SK-N-SH (cell line): Measurements from ENCODE around the gene CATSPER3. TPM values are rescaled to one million over a fixed set of nuclear protein-coding genes. Genes with fewer than 3 reads are reported as not detected.

Source experiments
- CTCF ChIA-PET: fragments of 300-600, 350-600 bp; formaldehyde crosslinking; extraction: SDS; loops from one replicate; lab custom pipeline; 2021; lab: Yijun Ruan, JAX
- POLR2A ChIA-PET: fragments of 350-600 bp; sonication (Branson Sonifier 250); formaldehyde crosslinking; extraction: SDS; loops from one replicate; lab custom pipeline; 2020; ENCODE audit warnings: antibody characterized with exemption, inconsistent platforms; lab: Yijun Ruan, JAX
- DNase-seq: peaks from one replicate; pipeline ENCODE4 v3.0.0; 2012
- H2AFZ ChIP-seq: fragments of 200-600 bp; sonication (generic); 2 replicates; pipeline ENCODE4 v1.8.1; 2016; ENCODE audit warnings: antibody characterized with exemption, mild to moderate bottlenecking, low read depth
- H3F3A ChIP-seq: fragments of 200-600 bp; sonication (generic); replicated peaks from 2 replicates; pipeline ENCODE3; 2016; ENCODE audit warnings: antibody characterized with exemption, mild to moderate bottlenecking; ENCODE audit not compliant: insufficient read depth
- H3K27ac ChIP-seq, 2 experiments: fragments of 200-500 bp in 1 of 2; fragments of 200-600 bp in 1 of 2; sonication (Bioruptor generic) in 1 of 2; sonication (generic), shearing (Covaris generic) in 1 of 2; 2 replicates each; pipeline versions ENCODE4 v1.5.1 to v1.6.1; 2014 to 2016; ENCODE audit warnings: low read depth in 2 of 2, inconsistent platforms in 1 of 2, low read length in 1 of 2, mild to moderate bottlenecking in 1 of 2, mixed read lengths in 1 of 2
- H3K27me3 ChIP-seq: fragments of 200-600 bp; sonication (generic), shearing (Covaris generic); 2 replicates; pipeline ENCODE4 v1.6.1; 2016; ENCODE audit warnings: mixed run types; ENCODE audit not compliant: insufficient read depth
- H3K36me3 ChIP-seq, 2 experiments: fragments of 200-500 bp in 1 of 2; fragments of 200-600 bp in 1 of 2; sonication (Bioruptor generic) in 1 of 2; sonication (generic) in 1 of 2; replicated peaks in 1 of 2; 2 replicates each; pipeline versions ENCODE3 to v1.5.1; 2014 to 2016; ENCODE audit warnings: low read length in 1 of 2, mild to moderate bottlenecking in 1 of 2; ENCODE audit not compliant: insufficient read depth in 2 of 2, control insufficient read depth in 1 of 2
- H3K4me1 ChIP-seq, 2 experiments: fragments of 200-500 bp in 1 of 2; fragments of 200-600 bp in 1 of 2; sonication (Bioruptor generic) in 1 of 2; sonication (generic), shearing (Covaris generic) in 1 of 2; 2 replicates each; pipeline versions ENCODE4 v1.5.1 to v1.6.1; 2014 to 2016; ENCODE audit warnings: low read depth in 1 of 2, low read length in 1 of 2, mixed run types in 1 of 2; ENCODE audit not compliant: insufficient read depth in 2 of 2, control insufficient read depth in 1 of 2
- H3K4me2 ChIP-seq: fragments of 200-600 bp; sonication (generic), shearing (Covaris generic); 2 replicates; pipeline ENCODE4 v1.6.1; 2017; ENCODE audit warnings: mixed run types
- H3K4me3 ChIP-seq, 2 experiments: fragments of 200-500 bp in 1 of 2; fragments of 200-600 bp in 1 of 2; sonication (Bioruptor generic) in 1 of 2; sonication (generic), shearing (Covaris generic) in 1 of 2; 2 replicates each; pipeline versions ENCODE4 v1.5.1 to v1.8.1; 2014 to 2016; ENCODE audit warnings: low read depth in 2 of 2, inconsistent platforms in 1 of 2, low read length in 1 of 2, mild to moderate bottlenecking in 1 of 2, mixed read lengths in 1 of 2, moderate library complexity in 1 of 2
- H3K79me2 ChIP-seq: fragments of 200-600 bp; sonication (generic); 2 replicates; pipeline ENCODE4 v1.8.1; 2017; ENCODE audit warnings: mild to moderate bottlenecking; ENCODE audit not compliant: insufficient read depth
- H3K9ac ChIP-seq: fragments of 200-600 bp; sonication (generic); 2 replicates; pipeline ENCODE4 v1.6.1; 2017; ENCODE audit warnings: mixed run types
- H3K9me2 ChIP-seq: fragments of 200-600 bp; sonication (generic); 2 replicates; pipeline ENCODE4 v1.6.1; 2017; ENCODE audit warnings: mixed run types
- H3K9me3 ChIP-seq: fragments of 200-600 bp; sonication (generic); 2 replicates; pipeline ENCODE4 v1.6.1; 2017; ENCODE audit warnings: mixed run types, mild to moderate bottlenecking, moderate library complexity
- H4K20me1 ChIP-seq: fragments of 200-600 bp; sonication (generic); 2 replicates; pipeline ENCODE4 v1.6.1; 2017; ENCODE audit warnings: mild to moderate bottlenecking, mixed run types; ENCODE audit not compliant: insufficient read depth
- EZH2phosphoT487 ChIP-seq: fragments of 200-600 bp; sonication (generic); IDR thresholded peaks from 2 replicates; pipeline ENCODE4 v1.6.1; 2017; ENCODE audit warnings: low read depth, mixed run types, mild to moderate bottlenecking, antibody characterized with exemption, moderate library complexity, borderline replicate concordance
- FOSL2 ChIP-seq: IDR thresholded peaks from 2 replicates; pipeline ENCODE4 v1.4.0; 2012; ENCODE audit warnings: low read depth, mild to moderate bottlenecking, moderate library complexity, borderline replicate concordance
- FOXM1 ChIP-seq: IDR thresholded peaks from 2 replicates; pipeline ENCODE4 v1.4.0; 2012; ENCODE audit warnings: low read depth, mild to moderate bottlenecking
- JUND ChIP-seq: IDR thresholded peaks from 2 replicates; pipeline ENCODE4 v1.4.0; 2012
- MXI1 ChIP-seq: IDR thresholded peaks from 2 replicates; pipeline ENCODE4 v1.6.1; 2012; ENCODE audit warnings: mild to moderate bottlenecking, low read depth, low read length, improper control_type of control experiment
- NFIC ChIP-seq: IDR thresholded peaks from 2 replicates; pipeline ENCODE4 v1.4.0; 2012; ENCODE audit warnings: borderline replicate concordance
- NRF1 ChIP-seq: IDR thresholded peaks from 2 replicates; pipeline ENCODE4 v1.6.1; 2012; ENCODE audit warnings: low read depth, mild to moderate bottlenecking, low read length
- RCOR1 ChIP-seq: fragments of 150-350 bp; IDR thresholded peaks from 2 replicates; pipeline ENCODE4 v1.6.1; 2017; ENCODE audit warnings: antibody characterized with exemption, low read length
- SIN3A ChIP-seq: IDR thresholded peaks from 2 replicates; pipeline ENCODE4 v1.6.1; 2012; ENCODE audit warnings: low read depth, mild to moderate bottlenecking, low read length, moderate library complexity, borderline replicate concordance
- SMC3 ChIP-seq: IDR thresholded peaks from 2 replicates; pipeline ENCODE4 v1.6.1; 2012; ENCODE audit warnings: low read depth, low read length, improper control_type of control experiment
- TEAD4 ChIP-seq: IDR thresholded peaks from 2 replicates; pipeline ENCODE4 v1.4.0; 2012; ENCODE audit warnings: mild to moderate bottlenecking, borderline replicate concordance; ENCODE audit not compliant: insufficient read depth
- WGBS: methylation state at CpG from one replicate; pipeline ENCODE4 v1.1.6; 2017; ENCODE audit warnings: low lambda C conversion rate; 5-methylcytosine and 5-hydroxymethylcytosine counted together
- polyA plus RNA-seq, 3 experiments: library from polyadenylated mRNA; depleted of rRNA; stranded (reverse); fragments of >200 nt; gene quantifications; 2 replicates each; pipeline ENCODE4 v1.2.3, GENCODE V29; 2012
- TF ChIP-seq, protein P1 (sequence below): IDR thresholded peaks from 2 replicates; pipeline ENCODE4; 2012
- TF ChIP-seq, protein P2 (sequence below): IDR thresholded peaks from 2 replicates; pipeline ENCODE4 v1.4.0; 2012; ENCODE audit warnings: low read depth
- TF ChIP-seq, protein P3 (sequence below): fragments of 200-600 bp; sonication (generic); IDR thresholded peaks from 2 replicates; pipeline ENCODE4 v1.6.1; 2017; ENCODE audit warnings: antibody characterized with exemption, mild to moderate bottlenecking, moderate library complexity
- TF ChIP-seq, protein P4 (sequence below): IDR thresholded peaks from 2 replicates; pipeline ENCODE4 v1.4.0; 2012; ENCODE audit warnings: low read depth, borderline replicate concordance

Gene CATSPER3
- polyA plus RNA-seq, 1 of the 3 experiments (the other 2 are of a cell fraction): 0.26 TPM

DNA sequence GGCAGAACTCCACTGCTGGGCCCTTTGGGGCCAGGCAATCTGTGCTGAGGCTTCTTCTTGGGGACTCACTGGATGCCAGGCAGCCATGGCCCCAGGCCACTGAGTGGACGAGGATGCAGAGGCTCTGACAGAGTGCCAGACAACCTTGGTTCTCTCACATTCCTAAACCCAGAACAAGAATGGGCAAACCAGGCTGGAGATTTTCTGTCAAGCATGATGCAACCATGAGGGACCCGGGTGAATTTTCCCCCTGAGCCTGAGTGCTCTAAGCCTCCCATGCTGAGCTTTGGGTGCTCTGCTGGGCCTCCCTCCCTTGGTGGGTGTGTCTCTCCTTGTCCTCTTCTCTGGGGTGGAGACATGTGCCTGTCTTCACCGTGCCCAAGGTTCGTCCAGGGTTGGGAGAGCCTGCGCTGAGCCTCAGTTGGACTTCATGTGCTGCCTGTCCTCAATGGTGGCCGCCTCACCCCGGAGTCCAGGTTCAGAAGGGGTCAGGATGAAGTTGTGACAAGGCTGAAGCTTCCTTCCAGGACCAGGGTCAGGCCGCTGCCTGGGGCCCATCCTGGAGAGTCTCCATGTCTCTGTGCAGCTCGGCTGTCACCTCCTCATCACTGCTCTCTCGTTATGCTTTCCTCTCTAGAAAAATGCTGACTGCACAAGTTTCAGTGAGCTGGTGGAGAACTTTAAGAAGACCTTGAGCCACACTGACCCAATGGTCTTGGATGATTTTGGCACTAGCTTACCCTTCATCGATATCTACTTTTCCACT lies 42.2 kb downstream of the CATSPER3 start:
- no peaks in the 10 kb centered on the region for H3K9me3 ChIP-seq
- no peaks in the 10 kb centered on the region; the same call in 1 of the 2 replicates for H3K27me3 ChIP-seq
- TF ChIP-seq NRF1: no peak
- TF ChIP-seq, protein P1, sequence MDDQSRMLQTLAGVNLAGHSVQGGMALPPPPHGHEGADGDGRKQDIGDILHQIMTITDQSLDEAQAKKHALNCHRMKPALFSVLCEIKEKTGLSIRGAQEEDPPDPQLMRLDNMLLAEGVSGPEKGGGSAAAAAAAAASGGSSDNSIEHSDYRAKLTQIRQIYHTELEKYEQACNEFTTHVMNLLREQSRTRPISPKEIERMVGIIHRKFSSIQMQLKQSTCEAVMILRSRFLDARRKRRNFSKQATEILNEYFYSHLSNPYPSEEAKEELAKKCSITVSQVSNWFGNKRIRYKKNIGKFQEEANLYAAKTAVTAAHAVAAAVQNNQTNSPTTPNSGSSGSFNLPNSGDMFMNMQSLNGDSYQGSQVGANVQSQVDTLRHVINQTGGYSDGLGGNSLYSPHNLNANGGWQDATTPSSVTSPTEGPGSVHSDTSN: no peak
- TF ChIP-seq, protein P2, sequence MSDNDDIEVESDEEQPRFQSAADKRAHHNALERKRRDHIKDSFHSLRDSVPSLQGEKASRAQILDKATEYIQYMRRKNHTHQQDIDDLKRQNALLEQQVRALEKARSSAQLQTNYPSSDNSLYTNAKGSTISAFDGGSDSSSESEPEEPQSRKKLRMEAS: no peak
- no peak for TF ChIP-seq NFIC
- TF ChIP-seq RCOR1: no peak
- TF ChIP-seq, protein P3, sequence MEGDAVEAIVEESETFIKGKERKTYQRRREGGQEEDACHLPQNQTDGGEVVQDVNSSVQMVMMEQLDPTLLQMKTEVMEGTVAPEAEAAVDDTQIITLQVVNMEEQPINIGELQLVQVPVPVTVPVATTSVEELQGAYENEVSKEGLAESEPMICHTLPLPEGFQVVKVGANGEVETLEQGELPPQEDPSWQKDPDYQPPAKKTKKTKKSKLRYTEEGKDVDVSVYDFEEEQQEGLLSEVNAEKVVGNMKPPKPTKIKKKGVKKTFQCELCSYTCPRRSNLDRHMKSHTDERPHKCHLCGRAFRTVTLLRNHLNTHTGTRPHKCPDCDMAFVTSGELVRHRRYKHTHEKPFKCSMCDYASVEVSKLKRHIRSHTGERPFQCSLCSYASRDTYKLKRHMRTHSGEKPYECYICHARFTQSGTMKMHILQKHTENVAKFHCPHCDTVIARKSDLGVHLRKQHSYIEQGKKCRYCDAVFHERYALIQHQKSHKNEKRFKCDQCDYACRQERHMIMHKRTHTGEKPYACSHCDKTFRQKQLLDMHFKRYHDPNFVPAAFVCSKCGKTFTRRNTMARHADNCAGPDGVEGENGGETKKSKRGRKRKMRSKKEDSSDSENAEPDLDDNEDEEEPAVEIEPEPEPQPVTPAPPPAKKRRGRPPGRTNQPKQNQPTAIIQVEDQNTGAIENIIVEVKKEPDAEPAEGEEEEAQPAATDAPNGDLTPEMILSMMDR: no peak
- no peak for TF ChIP-seq SMC3
- no peak overlapping the region for H3K9ac ChIP-seq
- CTCF ChIA-PET: interaction anchor here (1.0 kb wide), 1 partner anchor 10 kb away, joined by 3 read pairs; no protein-coding TSS in a partner anchor
- no peak overlapping the region for H2AFZ ChIP-seq
- no peaks in the 10 kb centered on the region for H3K9me2 ChIP-seq
- H3K4me3 ChIP-seq: no peak overlapping the region
- DNase-seq: peak; percentile 9
- H3K4me2 ChIP-seq: no peak overlapping the region
- H3K4me1 ChIP-seq: no peaks in the 10 kb centered on the region; a peak in 1 of 4 replicates
- no peak overlapping the region for H3K27ac ChIP-seq
- H3K36me3 ChIP-seq: no peaks in the 10 kb centered on the region
- POLR2A ChIA-PET: no interaction called here
- no peaks in the 10 kb centered on the region for H3F3A ChIP-seq
- no peaks in the 10 kb centered on the region for H3K79me2 ChIP-seq
- 68% methylated on average over 9 of the region's 11 CpGs for WGBS
- no peaks in the 10 kb centered on the region for H4K20me1 ChIP-seq

DNA sequence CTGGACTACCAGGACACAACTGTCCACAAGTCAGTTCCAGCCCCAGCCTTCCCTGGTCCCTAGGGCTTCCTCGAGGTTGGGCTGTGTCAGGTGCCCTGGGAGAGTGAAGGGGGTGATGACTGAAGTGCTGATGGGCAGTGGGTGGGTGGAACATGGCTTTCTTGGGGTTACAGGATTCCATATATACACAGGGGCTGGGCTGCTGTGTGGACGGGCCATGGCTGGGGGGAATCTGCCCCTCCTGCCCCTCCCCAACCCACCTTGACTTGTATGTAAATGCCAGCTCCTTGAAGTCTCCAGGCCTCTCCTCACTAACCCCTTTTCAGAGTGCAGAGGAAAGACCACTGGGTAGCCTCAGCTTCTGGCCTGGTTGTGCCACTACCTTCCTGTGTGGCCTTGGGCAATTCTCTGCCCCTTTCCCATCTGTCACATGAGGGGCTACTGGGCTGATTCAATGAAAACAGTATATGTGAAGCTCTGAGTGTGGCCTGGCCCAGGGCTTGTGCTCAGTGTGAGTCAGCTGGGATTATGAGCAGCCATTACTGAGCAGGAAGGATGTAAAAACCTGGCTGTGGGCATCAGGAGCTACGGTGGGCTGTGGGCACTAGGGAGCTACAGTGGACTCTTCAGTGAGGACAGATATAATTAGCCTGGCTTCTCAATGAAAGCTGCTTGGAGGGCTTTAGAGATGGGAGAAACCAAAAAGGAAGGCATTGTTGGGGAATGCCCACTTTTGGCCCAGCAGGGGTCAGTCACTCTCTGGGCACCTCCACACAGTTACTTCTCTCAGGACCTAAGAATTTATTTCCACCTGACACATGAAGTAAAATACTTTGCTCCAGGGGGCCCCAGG lies 43.0 kb downstream of the CATSPER3 start:
- Histone ChIP-seq H3K4me2 (no peak overlapping the region), H3F3A (no peaks in the 10 kb centered on the region), H3K27ac (no peak overlapping the region), H3K9me3 (no peaks in the 10 kb centered on the region), H3K36me3 (no peaks in the 10 kb centered on the region), H3K79me2 (no peaks in the 10 kb centered on the region), H4K20me1 (no peaks in the 10 kb centered on the region), H3K9ac (no peak overlapping the region), H3K27me3 (no peaks in the 10 kb centered on the region; the same call in 1 of the 2 replicates), H2AFZ (no peak overlapping the region), H3K4me3 (no peak overlapping the region), H3K9me2 (no peaks in the 10 kb centered on the region), H3K4me1 (no peaks in the 10 kb centered on the region; a peak in 1 of 4 replicates)
- TF ChIP-seq JUND: no peak
- TF ChIP-seq, protein P4, sequence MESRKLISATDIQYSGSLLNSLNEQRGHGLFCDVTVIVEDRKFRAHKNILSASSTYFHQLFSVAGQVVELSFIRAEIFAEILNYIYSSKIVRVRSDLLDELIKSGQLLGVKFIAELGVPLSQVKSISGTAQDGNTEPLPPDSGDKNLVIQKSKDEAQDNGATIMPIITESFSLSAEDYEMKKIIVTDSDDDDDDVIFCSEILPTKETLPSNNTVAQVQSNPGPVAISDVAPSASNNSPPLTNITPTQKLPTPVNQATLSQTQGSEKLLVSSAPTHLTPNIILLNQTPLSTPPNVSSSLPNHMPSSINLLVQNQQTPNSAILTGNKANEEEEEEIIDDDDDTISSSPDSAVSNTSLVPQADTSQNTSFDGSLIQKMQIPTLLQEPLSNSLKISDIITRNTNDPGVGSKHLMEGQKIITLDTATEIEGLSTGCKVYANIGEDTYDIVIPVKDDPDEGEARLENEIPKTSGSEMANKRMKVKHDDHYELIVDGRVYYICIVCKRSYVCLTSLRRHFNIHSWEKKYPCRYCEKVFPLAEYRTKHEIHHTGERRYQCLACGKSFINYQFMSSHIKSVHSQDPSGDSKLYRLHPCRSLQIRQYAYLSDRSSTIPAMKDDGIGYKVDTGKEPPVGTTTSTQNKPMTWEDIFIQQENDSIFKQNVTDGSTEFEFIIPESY: no peak
- no peak for TF ChIP-seq EZH2phosphoT487
- no peak for TF ChIP-seq TEAD4
- TF ChIP-seq FOSL2: no peak
- TF ChIP-seq SIN3A: no peak
- no peak for TF ChIP-seq MXI1
- no peak for TF ChIP-seq FOXM1
- POLR2A ChIA-PET: no interaction called here
- 74% methylated on average over 2 of the region's 3 CpGs for WGBS
- peak; percentile 10 for DNase-seq
- CTCF ChIA-PET: interaction anchor here (0.6 to 1.0 kb wide), 3 partner anchors 9 to 81 kb away, joined by 3 read pairs; no protein-coding TSS in a partner anchor
